ENCODE measurements around the gene MYO7B. TPM values are rescaled to one million over a fixed set of nuclear protein-coding genes. Genes with fewer than 3 reads are reported as not detected.

The MYO7B gene
- total RNA-seq, 4 donors from 2014 or later, result 0.30 to 0.78 TPM; not detected in 2

- Histone ChIP-seq H3K36me3 (no peaks in the 10 kb centered on the region), H3K27me3 (no peaks in the 10 kb centered on the region), H3K4me3 (no peak overlapping the region), H3K4me1 (no peaks in the 10 kb centered on the region), H3K27ac (no peak overlapping the region), H3K9me3 (peaks cover 0 to 3% (median 0%) of the 10 kb centered on the region in 4 donors)
- DNase-seq (ENCODE audit: low spot score in 2 of 2), result no peak
- 71 to 73% methylated on average over 7 of the region's 7 CpGs for WGBS, 2 donors
- no peak for TF ChIP-seq EP300 (IDR thresholded peaks at IDR 0.05)
- no peak for TF ChIP-seq POLR2A (IDR thresholded peaks at IDR 0.05)
- TF ChIP-seq CTCF (IDR thresholded peaks at IDR 0.05), result no peak
These were observed 15.9 kb downstream of the MYO7B start for GRCh38 chr2:127551221-127551930.

GRCh38 chr2:127552336-127552735 is 16.9 kb downstream of the MYO7B start:
- WGBS, 2 donors, result 78% methylated on average over 6 of the region's 6 CpGs
- TF ChIP-seq POLR2A (IDR thresholded peaks at IDR 0.05), result no peak
- no peak for TF ChIP-seq EP300 (IDR thresholded peaks at IDR 0.05)
- TF ChIP-seq CTCF (IDR thresholded peaks at IDR 0.05), result no peak
- no peak for DNase-seq (ENCODE audit: low spot score in 2 of 2)
- no peaks in the 10 kb centered on the region for H3K36me3 ChIP-seq
- H3K4me1 ChIP-seq, result no peaks in the 10 kb centered on the region
- peaks cover 0 to 9% (median 0%) of the 10 kb centered on the region in 4 donors for H3K9me3 ChIP-seq
- no peak overlapping the region for H3K4me3 ChIP-seq
- H3K27me3 ChIP-seq, result no peaks in the 10 kb centered on the region
- H3K27ac ChIP-seq, result no peak overlapping the region

GRCh38 chr2:127552846-127553245 is 17.4 kb downstream of the MYO7B start:
- no peak overlapping the region for H3K4me3 ChIP-seq
- H3K27me3 ChIP-seq, result no peaks in the 10 kb centered on the region
- 82 to 93% methylated on average over 2 of the region's 2 CpGs for WGBS, 2 donors
- H3K27ac ChIP-seq, result no peak overlapping the region
- DNase-seq (ENCODE audit: low spot score in 2 of 2), result no peak
- TF ChIP-seq EP300 (IDR thresholded peaks at IDR 0.05), result no peak
- no peak for TF ChIP-seq CTCF (IDR thresholded peaks at IDR 0.05)
- no peak for TF ChIP-seq POLR2A (IDR thresholded peaks at IDR 0.05)
- no peaks in the 10 kb centered on the region for H3K36me3 ChIP-seq
- peaks cover 0 to 9% (median 0%) of the 10 kb centered on the region in 4 donors for H3K9me3 ChIP-seq
- H3K4me1 ChIP-seq, result no peaks in the 10 kb centered on the region

- H3K27ac ChIP-seq, result no peak overlapping the region
- no peaks in the 10 kb centered on the region for H3K4me1 ChIP-seq
- DNase-seq (ENCODE audit: low spot score in 2 of 2), result no peak
- 80 to 82% methylated on average over 8 of the region's 8 CpGs for WGBS, 2 donors
- H3K4me3 ChIP-seq, result no peak overlapping the region
- TF ChIP-seq EP300 (IDR thresholded peaks at IDR 0.05) (no peak), POLR2A (IDR thresholded peaks at IDR 0.05) (no peak), CTCF (IDR thresholded peaks at IDR 0.05) (no peak)
- peaks cover 0 to 9% (median 0%) of the 10 kb centered on the region in 4 donors for H3K9me3 ChIP-seq
- no peaks in the 10 kb centered on the region for H3K36me3 ChIP-seq
- H3K27me3 ChIP-seq, result no peaks in the 10 kb centered on the region
These were observed 23.4 kb downstream of the MYO7B start for GRCh38 chr2:127558911-127559310.

- no peaks in the 10 kb centered on the region for H3K27me3 ChIP-seq
- H3K9me3 ChIP-seq, result peaks cover 0 to 9% (median 0%) of the 10 kb centered on the region in 4 donors
- H3K36me3 ChIP-seq, result no peaks in the 10 kb centered on the region
- WGBS, 2 donors, result 66 to 78% methylated on average over 5 of the region's 5 CpGs
- no peak overlapping the region for H3K4me3 ChIP-seq
- no peaks in the 10 kb centered on the region for H3K4me1 ChIP-seq
- DNase-seq (ENCODE audit: low spot score in 2 of 2), result no peak
- H3K27ac ChIP-seq, result no peak overlapping the region
- TF ChIP-seq CTCF (IDR thresholded peaks at IDR 0.05) (no peak), EP300 (IDR thresholded peaks at IDR 0.05) (no peak), POLR2A (IDR thresholded peaks at IDR 0.05) (no peak)
These were observed 24.0 kb downstream of the MYO7B start for GRCh38 chr2:127559454-127559853.

Data from tibial nerve (tissue), 4 donors.